Measurements from ENCODE around the gene SPOCK3. TPM values are rescaled to one million over a fixed set of nuclear protein-coding genes. Genes with fewer than 3 reads are reported as not detected.
"Not testable (repeated sequence)": the region's sequence is repeated elsewhere in the genome, so short reads cannot be mapped to it uniquely, and the experiment has no call there.

The SPOCK3 gene
- total RNA-seq: 1 to 10 TPM; 1.2 to 3.9 (median 1.6) TPM
- under 1 TPM in 1 of 3 donors, not detected in 2; 0.39 TPM for polyA plus RNA-seq

- H3K27ac ChIP-seq: no peak within 1 kb of the TSS
- no peaks in the 10 kb centered on the region for H3K36me3 ChIP-seq
- 1 to 3% methylated on average over 32 of the region's 32 CpGs for WGBS, 2 donors
- H3K27me3 ChIP-seq: peaks cover 12 to 39% (median 16%) of the 10 kb centered on the region in 3 donors
- H3K4me1 ChIP-seq: peaks cover 0 to 17% (median 15%) of the 10 kb centered on the region in 4 donors
- H3K9me3 ChIP-seq: no peaks in the 10 kb centered on the region
- no peak for DNase-seq
- intact Hi-C loops (cut with DNase I): no loop called here
- peak within 1 kb of the TSS in 3 of 4 donors; percentile 25 to 50 (median 46) for H3K4me3 ChIP-seq
- TF ChIP-seq POLR2A (IDR thresholded peaks at IDR 0.05) (no peak), POLR2AphosphoS5 (IDR thresholded peaks at IDR 0.05) (no peak), EP300 (IDR thresholded peaks at IDR 0.05) (no peak), CTCF (IDR thresholded peaks at IDR 0.05) (no peak)
Observed at GRCh38 chr4:167234316-167234881, at the start of gene SPOCK3. Gene SPOCK3, minus strand, starts transcription at chr4:167234494.

DNA sequence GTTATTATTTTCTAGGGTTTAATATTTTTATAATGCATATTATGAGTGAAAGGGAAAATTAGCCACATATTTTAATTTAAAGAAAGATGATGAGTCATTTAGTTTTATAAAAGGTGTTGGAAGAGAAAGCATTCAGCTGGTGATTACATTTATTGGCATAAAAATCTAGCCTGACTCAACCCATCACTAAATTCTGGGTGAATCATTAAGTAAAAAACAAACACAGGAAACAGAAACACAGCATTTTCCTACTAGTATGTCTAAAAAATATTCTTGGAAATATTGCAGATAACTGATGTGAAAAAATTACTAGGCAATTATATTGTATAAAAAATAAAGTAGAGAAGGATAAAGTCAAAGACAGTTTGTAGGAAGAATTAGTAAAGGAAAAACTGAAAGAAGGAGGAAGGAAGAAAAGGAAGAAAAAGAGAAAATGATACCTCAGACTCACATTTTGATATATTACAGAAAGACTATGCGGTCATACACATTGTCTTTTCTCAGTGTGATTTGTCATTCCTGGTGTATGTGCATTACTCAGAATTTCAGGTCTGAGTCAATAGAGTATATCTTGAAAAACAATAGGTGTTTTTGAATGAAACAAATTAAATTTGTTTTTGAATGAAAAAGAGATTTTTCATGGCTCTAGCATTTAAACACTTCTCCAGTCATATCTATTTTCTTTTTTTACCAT is 48.0 kb upstream of the SPOCK3 start:
- H3K4me3 ChIP-seq: no peak overlapping the region
- TF ChIP-seq EP300 (IDR thresholded peaks at IDR 0.05): no peak
- intact Hi-C loops (cut with DNase I): no loop called here
- DNase-seq: no peak
- 91 to 98% methylated on average over 1 of the region's 1 CpG for WGBS, 2 donors
- no peaks in the 10 kb centered on the region for H3K9me3 ChIP-seq
- no peaks in the 10 kb centered on the region for H3K4me1 ChIP-seq
- no peaks in the 10 kb centered on the region for H3K27me3 ChIP-seq
- H3K27ac ChIP-seq: no peak overlapping the region
- no peaks in the 10 kb centered on the region for H3K36me3 ChIP-seq

GRCh38 chr4:167281545-167281944 is 47.3 kb upstream of the SPOCK3 start:
- H3K4me1 ChIP-seq; H3K36me3 ChIP-seq; DNase-seq; H3K4me3 ChIP-seq; H3K27me3 ChIP-seq; intact Hi-C loops (cut with DNase I); H3K27ac ChIP-seq; H3K9me3 ChIP-seq: not testable (repeated sequence)
- WGBS, 2 donors: 91 to 94% methylated on average over 13 of the region's 13 CpGs

DNA sequence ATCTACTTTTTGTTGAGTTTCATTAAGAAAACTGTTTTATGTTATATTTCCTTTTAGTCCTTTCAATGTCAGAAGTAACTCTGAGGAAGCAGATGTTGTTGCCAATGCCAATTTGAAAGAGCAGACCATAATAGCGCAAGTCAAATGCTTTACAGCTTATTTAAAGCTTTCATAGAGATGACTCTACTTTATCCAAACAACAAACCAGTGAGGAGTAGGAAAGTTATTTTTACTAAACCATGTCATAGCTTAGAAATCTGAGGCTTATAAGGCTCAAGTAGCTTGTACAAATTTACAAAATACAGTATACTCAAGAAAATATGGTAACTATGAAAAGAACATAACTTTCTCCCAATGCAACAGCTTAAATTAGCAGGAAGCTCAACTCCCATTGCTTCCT is 40.1 kb upstream of the SPOCK3 start:
- no peak for TF ChIP-seq CTCF (IDR thresholded peaks at IDR 0.05)
- no peak for TF ChIP-seq POLR2A (IDR thresholded peaks at IDR 0.05)
- no peak for TF ChIP-seq POLR2AphosphoS5 (IDR thresholded peaks at IDR 0.05)
- no peak for TF ChIP-seq EP300 (IDR thresholded peaks at IDR 0.05)
- no peaks in the 10 kb centered on the region for H3K27me3 ChIP-seq
- no peaks in the 10 kb centered on the region for H3K4me1 ChIP-seq
- no peaks in the 10 kb centered on the region for H3K9me3 ChIP-seq
- no peak for DNase-seq
- WGBS, 2 donors: 82 to 86% methylated on average over 1 of the region's 1 CpG
- H3K27ac ChIP-seq: peak overlapping the region in 1 of 4 donors; percentile 46
- H3K36me3 ChIP-seq: no peaks in the 10 kb centered on the region
- no peak overlapping the region for H3K4me3 ChIP-seq
- intact Hi-C loops (cut with DNase I): no loop called here

GRCh38 chr4:167265231-167265630 is 30.9 kb upstream of the SPOCK3 start:
- no peak for DNase-seq
- H3K4me3 ChIP-seq: no peak overlapping the region
- WGBS, 2 donors: 71 to 74% methylated on average over 5 of the region's 5 CpGs
- H3K27ac ChIP-seq: no peak overlapping the region
- no peaks in the 10 kb centered on the region for H3K27me3 ChIP-seq
- intact Hi-C loops (cut with DNase I): no loop called here
- no peak for TF ChIP-seq CTCF (IDR thresholded peaks at IDR 0.05)
- no peak for TF ChIP-seq POLR2A (IDR thresholded peaks at IDR 0.05)
- TF ChIP-seq EP300 (IDR thresholded peaks at IDR 0.05): no peak
- TF ChIP-seq POLR2AphosphoS5 (IDR thresholded peaks at IDR 0.05): no peak
- H3K36me3 ChIP-seq: no peaks in the 10 kb centered on the region
- no peaks in the 10 kb centered on the region for H3K9me3 ChIP-seq
- no peaks in the 10 kb centered on the region for H3K4me1 ChIP-seq

Data from sigmoid colon (tissue), 7 donors.